ENCODE results near the gene CHMP2B. TPM values are rescaled to one million over a fixed set of nuclear protein-coding genes. Genes with fewer than 3 reads are reported as not detected.

The CHMP2B gene
- total and polyA plus RNA-seq, 4 donors, result 12.6 to 49.5 (median 15.5) TPM

GRCh38 chr3:87219611-87220010, 7.5 kb upstream of the CHMP2B start:
- no peaks in the 10 kb centered on the region for H3K36me3 ChIP-seq (ENCODE audit: control insufficient read depth in 4 of 4, insufficient read depth in 3 of 4, low read depth in 1 of 4, low read length in 3 of 4)
- no peak overlapping the region for H3K4me3 ChIP-seq (ENCODE audit: low read depth in 1 of 3, low read length in 3 of 3)
- no peak for DNase-seq (ENCODE audit: low spot score)
- H3K4me1 ChIP-seq (ENCODE audit: control insufficient read depth in 4 of 4, insufficient read depth in 4 of 4, low read length in 3 of 4), result no peaks in the 10 kb centered on the region
- no peaks in the 10 kb centered on the region for H3K27me3 ChIP-seq (ENCODE audit: control insufficient read depth in 4 of 4, insufficient read depth in 4 of 4, low read length in 3 of 4)
- H3K9me3 ChIP-seq (ENCODE audit: control insufficient read depth in 4 of 4, low read length in 3 of 4), result no peaks in the 10 kb centered on the region
- no peak overlapping the region for H3K9ac ChIP-seq (ENCODE audit: low read depth in 1 of 2, low read length in 2 of 2)
- H3K27ac ChIP-seq (ENCODE audit: low read depth in 1 of 2, low read length in 2 of 2), result no peak overlapping the region
- WGBS, result 92% methylated on average over 2 of the region's 2 CpGs
- TF ChIP-seq FOXA2 (IDR thresholded peaks at IDR 0.05), result no peak
- TF ChIP-seq YY1 (IDR thresholded peaks at IDR 0.05), result no peak
- no peak for TF ChIP-seq JUND (IDR thresholded peaks at IDR 0.05)
- no peak for TF ChIP-seq TAF1 (conservative IDR thresholded peaks at IDR 0.05)
- TF ChIP-seq, protein P1, sequence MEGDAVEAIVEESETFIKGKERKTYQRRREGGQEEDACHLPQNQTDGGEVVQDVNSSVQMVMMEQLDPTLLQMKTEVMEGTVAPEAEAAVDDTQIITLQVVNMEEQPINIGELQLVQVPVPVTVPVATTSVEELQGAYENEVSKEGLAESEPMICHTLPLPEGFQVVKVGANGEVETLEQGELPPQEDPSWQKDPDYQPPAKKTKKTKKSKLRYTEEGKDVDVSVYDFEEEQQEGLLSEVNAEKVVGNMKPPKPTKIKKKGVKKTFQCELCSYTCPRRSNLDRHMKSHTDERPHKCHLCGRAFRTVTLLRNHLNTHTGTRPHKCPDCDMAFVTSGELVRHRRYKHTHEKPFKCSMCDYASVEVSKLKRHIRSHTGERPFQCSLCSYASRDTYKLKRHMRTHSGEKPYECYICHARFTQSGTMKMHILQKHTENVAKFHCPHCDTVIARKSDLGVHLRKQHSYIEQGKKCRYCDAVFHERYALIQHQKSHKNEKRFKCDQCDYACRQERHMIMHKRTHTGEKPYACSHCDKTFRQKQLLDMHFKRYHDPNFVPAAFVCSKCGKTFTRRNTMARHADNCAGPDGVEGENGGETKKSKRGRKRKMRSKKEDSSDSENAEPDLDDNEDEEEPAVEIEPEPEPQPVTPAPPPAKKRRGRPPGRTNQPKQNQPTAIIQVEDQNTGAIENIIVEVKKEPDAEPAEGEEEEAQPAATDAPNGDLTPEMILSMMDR (IDR thresholded peaks at IDR 0.05; ENCODE audit: low read depth, low read length, missing input control), result no peak
- TF ChIP-seq MAX (IDR thresholded peaks at IDR 0.05), result no peak
- no peak for TF ChIP-seq GABPA (IDR thresholded peaks at IDR 0.05 in 1 of 2, conservative IDR thresholded peaks at IDR 0.05 in 1 of 2)
- TF ChIP-seq EGR1 (IDR thresholded peaks at IDR 0.05; ENCODE audit: low read depth in 2 of 2), result no peak

- no peak overlapping the region for H3K4me3 ChIP-seq (ENCODE audit: low read depth in 1 of 3, low read length in 3 of 3)
- H3K27me3 ChIP-seq (ENCODE audit: control insufficient read depth in 4 of 4, insufficient read depth in 4 of 4, low read length in 3 of 4), result no peaks in the 10 kb centered on the region
- TF ChIP-seq TAF1 (conservative IDR thresholded peaks at IDR 0.05) (no peak), GABPA (IDR thresholded peaks at IDR 0.05 in 1 of 2, conservative IDR thresholded peaks at IDR 0.05 in 1 of 2) (no peak), EGR1 (IDR thresholded peaks at IDR 0.05; ENCODE audit: low read depth in 2 of 2) (no peak), NR2F2 (IDR thresholded peaks at IDR 0.05) (no peak), ZBTB33 (IDR thresholded peaks at IDR 0.05) (no peak), YY1 (IDR thresholded peaks at IDR 0.05) (no peak), RXRA (IDR thresholded peaks at IDR 0.05) (no peak), MAX (IDR thresholded peaks at IDR 0.05) (no peak), HNF4A (conservative IDR thresholded peaks at IDR 0.05) (no peak), FOXA2 (IDR thresholded peaks at IDR 0.05) (no peak), REST (IDR thresholded peaks at IDR 0.05) (no peak), HNF4G (IDR thresholded peaks at IDR 0.05) (no peak), ATF3 (IDR thresholded peaks at IDR 0.05) (no peak), FOXA1 (IDR thresholded peaks at IDR 0.05) (no peak), JUND (IDR thresholded peaks at IDR 0.05) (no peak)
- TF ChIP-seq, protein P1 (IDR thresholded peaks at IDR 0.05; ENCODE audit: low read depth, low read length, missing input control), result no peak
- no peak overlapping the region for H3K9ac ChIP-seq (ENCODE audit: low read depth in 1 of 2, low read length in 2 of 2)
- H3K4me1 ChIP-seq (ENCODE audit: control insufficient read depth in 4 of 4, insufficient read depth in 4 of 4, low read length in 3 of 4), result peaks cover 3 to 22% (median 10%) of the 10 kb centered on the region in 4 donors
- no peak for DNase-seq (ENCODE audit: low spot score)
- H3K27ac ChIP-seq (ENCODE audit: low read depth in 1 of 2, low read length in 2 of 2), result no peak overlapping the region
- no peaks in the 10 kb centered on the region for H3K9me3 ChIP-seq (ENCODE audit: control insufficient read depth in 4 of 4, low read length in 3 of 4)
- WGBS, result 75% methylated on average over 5 of the region's 5 CpGs
- no peaks in the 10 kb centered on the region for H3K36me3 ChIP-seq (ENCODE audit: control insufficient read depth in 4 of 4, insufficient read depth in 3 of 4, low read depth in 1 of 4, low read length in 3 of 4)
These were observed 1.4 kb upstream of the CHMP2B start for GRCh38 chr3:87225659-87226058.

Data from liver (tissue), 9 donors.